Measurements from ENCODE around the gene AP1G1. TPM values are rescaled to one million over a fixed set of nuclear protein-coding genes. Genes with fewer than 3 reads are reported as not detected.
A peak's percentile ranks its signal among the peaks of the same experiment; 100 is the strongest.

Gene AP1G1
- total and polyA plus RNA-seq, 10 of the 15 experiments (the other 5 are each of a cell fraction or from before 2014, with no cell fraction given), result 5.9 to 83.7 (median 47.8) TPM

DNA sequence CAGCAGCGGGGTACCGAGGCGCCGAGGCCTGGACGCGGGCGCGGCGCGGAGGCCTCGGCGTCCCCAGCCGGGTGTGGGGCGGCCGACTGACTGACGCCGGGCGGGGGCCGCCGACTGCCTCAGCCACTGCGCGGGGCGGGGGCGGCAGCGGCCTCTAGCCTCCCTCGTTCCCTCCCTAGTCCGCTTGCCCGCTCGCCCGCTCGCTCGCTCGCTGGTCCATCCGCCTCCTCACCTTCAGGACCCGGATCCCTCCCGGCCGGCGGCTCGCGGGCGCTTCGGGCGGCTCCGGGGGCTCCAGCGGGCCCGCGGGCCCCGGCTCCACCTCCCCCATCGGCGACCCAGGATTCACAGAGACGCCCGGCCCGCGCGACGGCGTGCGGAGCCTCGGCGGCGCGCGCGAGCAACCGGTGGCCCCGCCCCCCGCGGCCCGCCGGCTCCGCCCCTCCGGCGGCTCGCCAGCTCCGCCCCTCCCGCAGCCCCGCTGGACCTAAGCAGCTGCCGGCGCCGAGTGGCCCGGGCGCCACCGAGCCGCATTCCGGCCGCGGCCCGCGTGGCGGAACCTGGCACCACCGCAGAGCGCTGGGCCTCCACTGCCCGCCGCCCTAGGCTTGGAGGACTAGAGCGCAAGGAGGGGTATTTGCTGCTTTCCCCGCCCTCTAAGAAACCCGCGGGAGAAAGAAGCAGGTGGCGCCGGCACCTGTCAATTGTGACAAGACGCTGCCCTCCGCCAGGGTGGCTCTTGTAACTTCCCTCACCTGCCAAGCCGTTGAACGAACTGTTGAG, 84.9 kb downstream of the AP1G1 start (continued):
- TF ChIP-seq, protein P1, sequence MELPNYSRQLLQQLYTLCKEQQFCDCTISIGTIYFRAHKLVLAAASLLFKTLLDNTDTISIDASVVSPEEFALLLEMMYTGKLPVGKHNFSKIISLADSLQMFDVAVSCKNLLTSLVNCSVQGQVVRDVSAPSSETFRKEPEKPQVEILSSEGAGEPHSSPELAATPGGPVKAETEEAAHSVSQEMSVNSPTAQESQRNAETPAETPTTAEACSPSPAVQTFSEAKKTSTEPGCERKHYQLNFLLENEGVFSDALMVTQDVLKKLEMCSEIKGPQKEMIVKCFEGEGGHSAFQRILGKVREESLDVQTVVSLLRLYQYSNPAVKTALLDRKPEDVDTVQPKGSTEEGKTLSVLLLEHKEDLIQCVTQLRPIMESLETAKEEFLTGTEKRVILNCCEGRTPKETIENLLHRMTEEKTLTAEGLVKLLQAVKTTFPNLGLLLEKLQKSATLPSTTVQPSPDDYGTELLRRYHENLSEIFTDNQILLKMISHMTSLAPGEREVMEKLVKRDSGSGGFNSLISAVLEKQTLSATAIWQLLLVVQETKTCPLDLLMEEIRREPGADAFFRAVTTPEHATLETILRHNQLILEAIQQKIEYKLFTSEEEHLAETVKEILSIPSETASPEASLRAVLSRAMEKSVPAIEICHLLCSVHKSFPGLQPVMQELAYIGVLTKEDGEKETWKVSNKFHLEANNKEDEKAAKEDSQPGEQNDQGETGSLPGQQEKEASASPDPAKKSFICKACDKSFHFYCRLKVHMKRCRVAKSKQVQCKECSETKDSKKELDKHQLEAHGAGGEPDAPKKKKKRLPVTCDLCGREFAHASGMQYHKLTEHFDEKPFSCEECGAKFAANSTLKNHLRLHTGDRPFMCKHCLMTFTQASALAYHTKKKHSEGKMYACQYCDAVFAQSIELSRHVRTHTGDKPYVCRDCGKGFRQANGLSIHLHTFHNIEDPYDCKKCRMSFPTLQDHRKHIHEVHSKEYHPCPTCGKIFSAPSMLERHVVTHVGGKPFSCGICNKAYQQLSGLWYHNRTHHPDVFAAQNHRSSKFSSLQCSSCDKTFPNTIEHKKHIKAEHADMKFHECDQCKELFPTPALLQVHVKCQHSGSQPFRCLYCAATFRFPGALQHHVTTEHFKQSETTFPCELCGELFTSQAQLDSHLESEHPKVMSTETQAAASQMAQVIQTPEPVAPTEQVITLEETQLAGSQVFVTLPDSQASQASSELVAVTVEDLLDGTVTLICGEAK (IDR thresholded peaks at IDR 0.05; ENCODE audit: borderline replicate concordance), result no peak
- TF ChIP-seq LARP7 (IDR thresholded peaks at IDR 0.05) (peak; percentile 83), NR2C2 (IDR thresholded peaks at IDR 0.05; ENCODE audit: borderline replicate concordance, control insufficient read depth, insufficient read length, low read depth) (no peak), PAX5 (IDR thresholded peaks at IDR 0.05; ENCODE audit: borderline replicate concordance, low read depth, low read length) (no peak), TCF3 (IDR thresholded peaks at IDR 0.05; ENCODE audit: borderline replicate concordance, insufficient read depth, low read depth, low read length) (no peak), SREBF2 (IDR thresholded peaks at IDR 0.05; ENCODE audit: low read length) (no peak), MYB (IDR thresholded peaks at IDR 0.05; ENCODE audit: borderline replicate concordance, low read depth, low read length) (no peak), BMI1 (IDR thresholded peaks at IDR 0.05; ENCODE audit: borderline replicate concordance) (no peak), POLR2AphosphoS5 (IDR thresholded peaks at IDR 0.05; ENCODE audit: low read length) (no peak; the same call in 1 of the 2 replicates), ZNF384 (IDR thresholded peaks at IDR 0.05; ENCODE audit: borderline replicate concordance, low read depth, low read length) (no peak), SMAD1 (IDR thresholded peaks at IDR 0.05; ENCODE audit: low read depth, partially characterized antibody) (no peak), CBFB (IDR thresholded peaks at IDR 0.05; ENCODE audit: low read depth) (no peak), SUZ12 (IDR thresholded peaks at IDR 0.05; ENCODE audit: unreplicated experiment) (no peak), FOXM1 (IDR thresholded peaks at IDR 0.05; ENCODE audit: low read depth, low read length) (no peak), MXI1 (IDR thresholded peaks at IDR 0.05; ENCODE audit: low read depth, low read length) (peak; percentile 73; the same call in 1 of the 2 replicates), SIN3A (IDR thresholded peaks at IDR 0.05; ENCODE audit: low read depth, low read length) (peak; percentile 65; the same call in 1 of the 2 replicates), KAT2A (conservative IDR thresholded peaks at IDR 0.05; ENCODE audit: control insufficient read depth, low read depth, low read length) (no peak), EP300 (IDR thresholded peaks at IDR 0.05; ENCODE audit: borderline replicate concordance in 1 of 2, control insufficient read depth in 1 of 2, low read depth in 2 of 2, low read length in 2 of 2) (no peak)
- TF ChIP-seq, protein P2, sequence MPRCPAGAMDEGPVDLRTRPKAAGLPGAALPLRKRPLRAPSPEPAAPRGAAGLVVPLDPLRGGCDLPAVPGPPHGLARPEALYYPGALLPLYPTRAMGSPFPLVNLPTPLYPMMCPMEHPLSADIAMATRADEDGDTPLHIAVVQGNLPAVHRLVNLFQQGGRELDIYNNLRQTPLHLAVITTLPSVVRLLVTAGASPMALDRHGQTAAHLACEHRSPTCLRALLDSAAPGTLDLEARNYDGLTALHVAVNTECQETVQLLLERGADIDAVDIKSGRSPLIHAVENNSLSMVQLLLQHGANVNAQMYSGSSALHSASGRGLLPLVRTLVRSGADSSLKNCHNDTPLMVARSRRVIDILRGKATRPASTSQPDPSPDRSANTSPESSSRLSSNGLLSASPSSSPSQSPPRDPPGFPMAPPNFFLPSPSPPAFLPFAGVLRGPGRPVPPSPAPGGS (IDR thresholded peaks at IDR 0.05; ENCODE audit: borderline replicate concordance, insufficient read depth, low read depth, low read length, poor library complexity, severe bottlenecking), result no peak
- TF ChIP-seq, protein P3, sequence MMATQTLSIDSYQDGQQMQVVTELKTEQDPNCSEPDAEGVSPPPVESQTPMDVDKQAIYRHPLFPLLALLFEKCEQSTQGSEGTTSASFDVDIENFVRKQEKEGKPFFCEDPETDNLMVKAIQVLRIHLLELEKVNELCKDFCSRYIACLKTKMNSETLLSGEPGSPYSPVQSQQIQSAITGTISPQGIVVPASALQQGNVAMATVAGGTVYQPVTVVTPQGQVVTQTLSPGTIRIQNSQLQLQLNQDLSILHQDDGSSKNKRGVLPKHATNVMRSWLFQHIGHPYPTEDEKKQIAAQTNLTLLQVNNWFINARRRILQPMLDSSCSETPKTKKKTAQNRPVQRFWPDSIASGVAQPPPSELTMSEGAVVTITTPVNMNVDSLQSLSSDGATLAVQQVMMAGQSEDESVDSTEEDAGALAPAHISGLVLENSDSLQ (IDR thresholded peaks at IDR 0.05), result peak; percentile 55; the same call in 1 of the 2 replicates
- TF ChIP-seq, protein P4, sequence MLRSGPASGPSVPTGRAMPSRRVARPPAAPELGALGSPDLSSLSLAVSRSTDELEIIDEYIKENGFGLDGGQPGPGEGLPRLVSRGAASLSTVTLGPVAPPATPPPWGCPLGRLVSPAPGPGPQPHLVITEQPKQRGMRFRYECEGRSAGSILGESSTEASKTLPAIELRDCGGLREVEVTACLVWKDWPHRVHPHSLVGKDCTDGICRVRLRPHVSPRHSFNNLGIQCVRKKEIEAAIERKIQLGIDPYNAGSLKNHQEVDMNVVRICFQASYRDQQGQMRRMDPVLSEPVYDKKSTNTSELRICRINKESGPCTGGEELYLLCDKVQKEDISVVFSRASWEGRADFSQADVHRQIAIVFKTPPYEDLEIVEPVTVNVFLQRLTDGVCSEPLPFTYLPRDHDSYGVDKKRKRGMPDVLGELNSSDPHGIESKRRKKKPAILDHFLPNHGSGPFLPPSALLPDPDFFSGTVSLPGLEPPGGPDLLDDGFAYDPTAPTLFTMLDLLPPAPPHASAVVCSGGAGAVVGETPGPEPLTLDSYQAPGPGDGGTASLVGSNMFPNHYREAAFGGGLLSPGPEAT (IDR thresholded peaks at IDR 0.05; ENCODE audit: low read depth), result no peak
